K562 (cell line): ENCODE measurements around the gene SYTL2. TPM values are rescaled to one million over a fixed set of nuclear protein-coding genes. Genes with fewer than 3 reads are reported as not detected.

Experiments
- CEBPZ ChIP-seq: fragments of 150-350 bp; IDR thresholded peaks from 2 replicates; pipeline ENCODE4 v1.6.1; 2014; ENCODE audit warnings: low read depth, mild to moderate bottlenecking, low read length, borderline replicate concordance
- CREBBP ChIP-seq: IDR thresholded peaks from one replicate; pipeline ENCODE4 v1.6.1; 2012; ENCODE audit warnings: low read depth, mild to moderate bottlenecking, control low read depth, inconsistent platforms, low read length
- NRF1 ChIP-seq, 2 experiments: fragments of 450-650 bp; IDR thresholded peaks in 1 of 2; conservative IDR thresholded peaks in 1 of 2; 2 replicates each; pipeline ENCODE4 v1.6.1; 2014; ENCODE audit warnings: mild to moderate bottlenecking in 2 of 2
- RAD51 ChIP-seq: fragments of 450-650 bp; IDR thresholded peaks from 2 replicates; pipeline ENCODE4 v1.7.1; 2016; ENCODE audit warnings: low read depth, mild to moderate bottlenecking, borderline replicate concordance
- ZBTB33 ChIP-seq: sonication (generic); formaldehyde crosslinking; IDR thresholded peaks from 2 replicates; pipeline ENCODE4 v1.8.1; 2023; ENCODE audit warnings: mild to moderate bottlenecking, missing genetic modification reagents
- ZNF184 ChIP-seq: sonication (generic); formaldehyde crosslinking; IDR thresholded peaks from 2 replicates; pipeline ENCODE4 v1.5.0; 2020; ENCODE audit warnings: missing genetic modification reagents
- polyA plus RNA-seq, 8 experiments: library from polyadenylated mRNA; depleted of rRNA in 4 of 8; stranded (reverse) in 5 of 8; unstranded in 3 of 8; fragments of >200 nt; fragmentation: Nextera tagmentation in 2 of 8; fragmentation: Illumina TruSeq in 1 of 8; extraction: Ambion mirVana in 2 of 8; extraction: Trizol in 1 of 8; gene quantifications; 2 replicates each; pipeline versions ENCODE4 v1.2.1 to v1.2.3, GENCODE V29; 2011 to 2014; ENCODE audit warnings: inconsistent platforms in 1 of 8, missing spikeins in 1 of 8
- total RNA-seq, 7 experiments: library from RNA; depleted of rRNA in 6 of 7; stranded (reverse); fragments of >200 nt in 6 of 7; fragmentation: Illumina TruSeq in 2 of 7; extraction: Trizol in 2 of 7; gene quantifications; 2 replicates each; pipeline versions ENCODE4 v1.2.1 to v1.2.3, GENCODE V29; 2011 to 2021; ENCODE audit warnings: low replicate concordance in 1 of 7

SYTL2 gene
- total and polyA plus RNA-seq, 9 of the 15 experiments (the other 6 are each of a cell fraction or from before 2014, with no cell fraction given) = 0.05 to 0.57 (median 0.35) TPM

- TF ChIP-seq ZBTB33 (no peak), CEBPZ (no peak), RAD51 (no peak), CREBBP (no peak), ZNF184 (no peak), NRF1 (conservative IDR thresholded peaks at IDR 0.05 in 1 of 2, IDR thresholded peaks at IDR 0.05 in 1 of 2) (no peak)
Measured at GRCh38 chr11:85758480-85759039, 52.4 kb downstream of the SYTL2 start (continued).
